GM12878 (cell line): Measurements from ENCODE around the gene EPHB1.

Experiments used
- EGR1 ChIP-seq, 2 experiments: IDR thresholded peaks; 1 replicate in 1 of 2; 2 replicates in 1 of 2; pipeline ENCODE4 v1.6.1; 2011 to 2012; ENCODE audit warnings: low read depth in 2 of 2, low read length in 2 of 2, borderline replicate concordance in 1 of 2, mild to moderate bottlenecking in 1 of 2, moderate library complexity in 1 of 2
- ESRRA ChIP-seq: IDR thresholded peaks from 2 replicates; pipeline ENCODE4 v1.6.1; 2012; ENCODE audit warnings: mild to moderate bottlenecking, low read length, improper control_type of control experiment
- EZH2 ChIP-seq: IDR thresholded peaks from 2 replicates; pipeline ENCODE4 v1.6.1; 2012; ENCODE audit warnings: low read depth, mild to moderate bottlenecking, control low read depth, inconsistent platforms, low read length, borderline replicate concordance; ENCODE audit not compliant: control insufficient read depth
- HCFC1 ChIP-seq: fragments of 150-350 bp; IDR thresholded peaks from 2 replicates; pipeline ENCODE4 v1.6.1; 2014; ENCODE audit warnings: low read length
- MYC ChIP-seq: IDR thresholded peaks from 2 replicates; pipeline ENCODE4 v1.6.1; 2011; ENCODE audit warnings: mild to moderate bottlenecking, low read length, moderate library complexity, inconsistent platforms; ENCODE audit not compliant: insufficient read depth, insufficient replicate concordance, insufficient read length, severe bottlenecking
- NFYB ChIP-seq: IDR thresholded peaks from 2 replicates; pipeline ENCODE4 v1.6.1; 2011; ENCODE audit warnings: low read depth, mild to moderate bottlenecking, low read length, improper control_type of control experiment, moderate library complexity; ENCODE audit not compliant: insufficient read depth
- PAX8 ChIP-seq: fragments of 450-650 bp; IDR thresholded peaks from 2 replicates; pipeline ENCODE4 v1.6.1; 2017; ENCODE audit warnings: mild to moderate bottlenecking, moderate library complexity
- POLR2A ChIP-seq: IDR thresholded peaks from 2 replicates; pipeline ENCODE4 v1.6.1; 2011; ENCODE audit warnings: low read depth, mild to moderate bottlenecking, low read length
- POLR2AphosphoS5 ChIP-seq: IDR thresholded peaks from 2 replicates; pipeline ENCODE4 v1.6.1; 2011; ENCODE audit warnings: mild to moderate bottlenecking, low read length, inconsistent platforms
- RELA ChIP-seq: fragments of 450-650 bp; IDR thresholded peaks from 2 replicates; pipeline ENCODE4 v1.8.0; 2014; ENCODE audit warnings: borderline replicate concordance; ENCODE audit not compliant: partially characterized antibody
- SMAD5 ChIP-seq: IDR thresholded peaks from 2 replicates; pipeline ENCODE4 v1.6.1; 2016; ENCODE audit warnings: antibody characterized with exemption, low read depth
- YBX1 ChIP-seq: fragments of 450-650 bp; IDR thresholded peaks from 2 replicates; pipeline ENCODE4 v1.6.1; 2016; ENCODE audit warnings: antibody characterized with exemption
- TF ChIP-seq, protein P1 (sequence below), 3 experiments: IDR thresholded peaks in 2 of 3; conservative IDR thresholded peaks in 1 of 3; 2 replicates each; pipeline ENCODE4 v1.5.1; 2011; ENCODE audit warnings: low read depth in 3 of 3, low read length in 3 of 3, mild to moderate bottlenecking in 3 of 3, control low read depth in 2 of 3, moderate library complexity in 2 of 3, inconsistent platforms in 1 of 3, mixed read lengths in 1 of 3; ENCODE audit not compliant: control insufficient read depth in 2 of 3, insufficient read depth in 1 of 3; ENCODE audit errors: extremely low read depth in 1 of 3
- TF ChIP-seq, protein P2 (sequence below): IDR thresholded peaks from 2 replicates; pipeline ENCODE4 v1.6.1; 2012; ENCODE audit warnings: low read length, inconsistent platforms

DNA sequence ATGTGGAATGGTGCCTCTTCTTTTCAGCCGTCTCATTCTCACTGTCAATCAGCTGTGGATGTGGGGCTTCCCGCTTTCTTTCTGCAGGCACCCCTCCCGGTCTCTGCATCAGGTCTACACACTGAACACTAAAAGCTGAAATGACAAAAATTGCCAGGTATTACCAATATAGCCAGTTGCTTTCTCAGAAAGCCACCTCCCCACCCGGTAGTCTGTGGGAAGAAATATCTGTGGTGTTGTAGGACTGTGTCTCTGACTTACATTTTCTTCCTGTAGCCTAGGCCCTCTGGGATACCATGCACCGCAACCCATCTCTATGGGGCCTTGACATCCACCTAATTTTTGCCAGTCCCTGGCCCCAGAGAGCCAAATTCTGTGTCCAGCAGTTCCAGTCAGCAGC is 19.2 kb upstream of the EPHB1 start:
- TF ChIP-seq EZH2 (no peak), SMAD5 (no peak), PAX8 (no peak), POLR2A (no peak), ESRRA (no peak), HCFC1 (no peak), NFYB (no peak), POLR2AphosphoS5 (no peak), YBX1 (no peak), MYC (no peak), RELA (no peak), EGR1 (IDR thresholded peaks at IDR 0.05; ENCODE audit: borderline replicate concordance in 1 of 2, low read depth in 2 of 2, low read length in 2 of 2) (no peak)
- TF ChIP-seq, protein P1, sequence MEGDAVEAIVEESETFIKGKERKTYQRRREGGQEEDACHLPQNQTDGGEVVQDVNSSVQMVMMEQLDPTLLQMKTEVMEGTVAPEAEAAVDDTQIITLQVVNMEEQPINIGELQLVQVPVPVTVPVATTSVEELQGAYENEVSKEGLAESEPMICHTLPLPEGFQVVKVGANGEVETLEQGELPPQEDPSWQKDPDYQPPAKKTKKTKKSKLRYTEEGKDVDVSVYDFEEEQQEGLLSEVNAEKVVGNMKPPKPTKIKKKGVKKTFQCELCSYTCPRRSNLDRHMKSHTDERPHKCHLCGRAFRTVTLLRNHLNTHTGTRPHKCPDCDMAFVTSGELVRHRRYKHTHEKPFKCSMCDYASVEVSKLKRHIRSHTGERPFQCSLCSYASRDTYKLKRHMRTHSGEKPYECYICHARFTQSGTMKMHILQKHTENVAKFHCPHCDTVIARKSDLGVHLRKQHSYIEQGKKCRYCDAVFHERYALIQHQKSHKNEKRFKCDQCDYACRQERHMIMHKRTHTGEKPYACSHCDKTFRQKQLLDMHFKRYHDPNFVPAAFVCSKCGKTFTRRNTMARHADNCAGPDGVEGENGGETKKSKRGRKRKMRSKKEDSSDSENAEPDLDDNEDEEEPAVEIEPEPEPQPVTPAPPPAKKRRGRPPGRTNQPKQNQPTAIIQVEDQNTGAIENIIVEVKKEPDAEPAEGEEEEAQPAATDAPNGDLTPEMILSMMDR (IDR thresholded peaks at IDR 0.05 in 2 of 3, conservative IDR thresholded peaks at IDR 0.05 in 1 of 3; ENCODE audit: control insufficient read depth in 2 of 3, extremely low read depth in 1 of 3, insufficient read depth in 1 of 3, low read depth in 3 of 3, low read length in 3 of 3) = no peak
- TF ChIP-seq, protein P2, sequence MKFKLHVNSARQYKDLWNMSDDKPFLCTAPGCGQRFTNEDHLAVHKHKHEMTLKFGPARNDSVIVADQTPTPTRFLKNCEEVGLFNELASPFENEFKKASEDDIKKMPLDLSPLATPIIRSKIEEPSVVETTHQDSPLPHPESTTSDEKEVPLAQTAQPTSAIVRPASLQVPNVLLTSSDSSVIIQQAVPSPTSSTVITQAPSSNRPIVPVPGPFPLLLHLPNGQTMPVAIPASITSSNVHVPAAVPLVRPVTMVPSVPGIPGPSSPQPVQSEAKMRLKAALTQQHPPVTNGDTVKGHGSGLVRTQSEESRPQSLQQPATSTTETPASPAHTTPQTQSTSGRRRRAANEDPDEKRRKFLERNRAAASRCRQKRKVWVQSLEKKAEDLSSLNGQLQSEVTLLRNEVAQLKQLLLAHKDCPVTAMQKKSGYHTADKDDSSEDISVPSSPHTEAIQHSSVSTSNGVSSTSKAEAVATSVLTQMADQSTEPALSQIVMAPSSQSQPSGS = no peak
